Caco-2 (cell line): ENCODE data around the gene TMEM50A. TPM values are rescaled to one million over a fixed set of nuclear protein-coding genes. Genes with fewer than 3 reads are reported as not detected.
"Not testable (repeated sequence)": the region's sequence is repeated elsewhere in the genome, so short reads cannot be mapped to it uniquely, and the experiment has no call there.

Experiments used
- BruUV-seq: library from RNA; stranded (reverse); fragments of 400-500 nt; replicated peaks from 2 replicates; lab custom pipeline; 2021; lab: Mats Ljungman, UMichigan
- CTCF ChIA-PET: fragments of 300-600 bp; sonication (Branson Sonifier 250); formaldehyde crosslinking; loops from one replicate; lab custom pipeline; 2022; ENCODE audit warnings: antibody characterized with exemption; lab: Charles Lee
- POLR2A ChIA-PET: fragments of 300-600 bp; sonication (Branson Sonifier 250); formaldehyde crosslinking; loops from one replicate; lab custom pipeline; 2022; ENCODE audit warnings: antibody characterized with exemption; lab: Charles Lee
- DNase-seq, 2 experiments: peaks; one replicate each; pipeline versions ENCODE4 v3.0.0 to v3.0.0-alpha.2; 2020 to 2022
- H3K27me3 ChIP-seq: replicated peaks from 2 replicates; pipeline ENCODE4 v1.6.0; 2011; ENCODE audit warnings: low read length; ENCODE audit not compliant: control insufficient read depth, insufficient read depth
- H3K36me3 ChIP-seq: 2 replicates; pipeline ENCODE4 v1.5.1; 2011; ENCODE audit warnings: low read length; ENCODE audit not compliant: control insufficient read depth, insufficient read depth
- H3K4me1 ChIP-seq: fragments of 250-450 bp; sonication (Bioruptor Pico); 2 replicates; pipeline ENCODE4 v1.5.1; 2020; ENCODE audit warnings: mild to moderate bottlenecking
- H3K4me3 ChIP-seq: 2 replicates; pipeline ENCODE4 v1.5.1; 2011; ENCODE audit warnings: low read depth, mild to moderate bottlenecking, control low read depth, low read length
- H3K9me3 ChIP-seq: fragments of 250-450 bp; sonication (Bioruptor Pico); 2 replicates; pipeline ENCODE4 v1.5.1; 2020; ENCODE audit warnings: mild to moderate bottlenecking, moderate library complexity
- H3K27ac Mint-ChIP-seq: one replicate; pipeline ENCODE4 v1.8.0; 2022; ENCODE audit warnings: mixed read lengths; ENCODE audit not compliant: unreplicated experiment
- H3K27me3 Mint-ChIP-seq: one replicate; pipeline ENCODE4 v1.8.0; 2022; ENCODE audit warnings: mixed read lengths; ENCODE audit not compliant: insufficient read depth, unreplicated experiment
- H3K36me3 Mint-ChIP-seq: one replicate; pipeline ENCODE4 v1.8.0; 2022; ENCODE audit warnings: mild to moderate bottlenecking, mixed read lengths; ENCODE audit not compliant: insufficient read depth, unreplicated experiment
- H3K4me1 Mint-ChIP-seq: one replicate; pipeline ENCODE4 v1.8.0; 2022; ENCODE audit warnings: low read depth, mixed read lengths; ENCODE audit not compliant: unreplicated experiment
- H3K4me3 Mint-ChIP-seq: one replicate; pipeline ENCODE4 v1.8.0; 2022; ENCODE audit warnings: mild to moderate bottlenecking, moderate library complexity, mixed read lengths; ENCODE audit not compliant: unreplicated experiment
- H3K9me3 Mint-ChIP-seq: one replicate; pipeline ENCODE4 v1.8.0; 2022; ENCODE audit warnings: mixed read lengths; ENCODE audit not compliant: unreplicated experiment
- intact Hi-C: fragments of 100-400 bp; cut with micrococcal nuclease; formaldehyde crosslinking; loops from one replicate; pipeline ENCODE4 v1.10.0; 2022; ENCODE audit not compliant: unreplicated experiment
- total RNA-seq: library from RNA; stranded (reverse); gene quantifications from 2 replicates; pipeline ENCODE4 v1.2.3, GENCODE V29; 2022

The TMEM50A gene
- total RNA-seq, 1 experiment from 2014 or later = 86.3 TPM

GRCh38 chr1:25409641-25410427 lies 71.7 kb downstream of the TMEM50A start:
- H3K4me1 ChIP-seq, H3K27me3 Mint-ChIP-seq, H3K27ac Mint-ChIP-seq, POLR2A ChIA-PET, BruUV-seq, H3K9me3 ChIP-seq, DNase-seq, H3K4me1 Mint-ChIP-seq, H3K36me3 ChIP-seq, H3K27me3 ChIP-seq, intact Hi-C loops, H3K4me3 ChIP-seq, H3K9me3 Mint-ChIP-seq, H3K4me3 Mint-ChIP-seq, H3K36me3 Mint-ChIP-seq, CTCF ChIA-PET: not testable (repeated sequence)

Other genes starting within 250 kb of the TMEM50A start
- gene SYF2, start 105.8 kb upstream of the TMEM50A start, total RNA-seq = 31.5 and 32.3 TPM in 2 replicates
- gene RSRP1, start 90.9 kb upstream of the TMEM50A start, total RNA-seq = 61.1 and 69.8 TPM in 2 replicates
- gene RHD, start 65.8 kb upstream of the TMEM50A start, total RNA-seq = not detected in 2 replicates
- 0.30 TPM in 1 of 2 replicates, not detected in the other for gene RHCE, start 82.5 kb downstream of the TMEM50A start, total RNA-seq
- 16.8 TPM in 2 replicates for gene MACO1, start 92.6 kb downstream of the TMEM50A start, total RNA-seq
- gene LDLRAP1, start 205.3 kb downstream of the TMEM50A start, total RNA-seq = 14.5 TPM in 2 replicates